GM21447 (cell line): ENCODE measurements around the gene TSR2.

Source experiments
- ATAC-seq: cut with Tn5 transposase; IDR thresholded peaks from one replicate; pipeline ENCODE4 v1.9.1; 2021; ENCODE audit not compliant: unreplicated experiment

The TSR2 gene

GRCh38 chrX:54439960-54440871 lies at the start of gene TSR2:
TSR2 (plus strand) TSS chrX:54440404; CDS start chrX:54440422, 18 bp downstream.
- ATAC-seq = peak; percentile 99

GRCh38 chrX:54397113-54397512 lies 43.1 kb upstream of the TSR2 start:
- no peak for ATAC-seq

GRCh38 chrX:54407266-54407665 lies 32.9 kb upstream of the TSR2 start:
- ATAC-seq = no peak

- no peak for ATAC-seq
These were observed 28.5 kb upstream of the TSR2 start for GRCh38 chrX:54411732-54412131.

GRCh38 chrX:54413753-54414152 lies 26.5 kb upstream of the TSR2 start:
- ATAC-seq = no peak

GRCh38 chrX:54415534-54416350 lies 24.5 kb upstream of the TSR2 start:
- no peak for ATAC-seq

GRCh38 chrX:54416965-54417364 lies 23.2 kb upstream of the TSR2 start:
- ATAC-seq = no peak

GRCh38 chrX:54419559-54420302 lies 20.5 kb upstream of the TSR2 start:
- ATAC-seq = no peak

- ATAC-seq = no peak
These were observed 18.0 kb upstream of the TSR2 start for GRCh38 chrX:54422168-54422567.

- ATAC-seq = no peak
These were observed 16.9 kb upstream of the TSR2 start for GRCh38 chrX:54423161-54423888.

- no peak for ATAC-seq
These were observed 12.3 kb upstream of the TSR2 start for GRCh38 chrX:54427837-54428424.

GRCh38 chrX:54430519-54430918 lies 9.7 kb upstream of the TSR2 start:
- no peak for ATAC-seq

- no peak for ATAC-seq
These were observed 5.1 kb upstream of the TSR2 start for GRCh38 chrX:54435121-54435520.

- ATAC-seq = no peak
These were observed 2.6 kb downstream of the TSR2 start for GRCh38 chrX:54442790-54443189.

- ATAC-seq = no peak
These were observed 4.5 kb downstream of the TSR2 start for GRCh38 chrX:54444752-54445151.

- no peak for ATAC-seq
These were observed 5.9 kb downstream of the TSR2 start for GRCh38 chrX:54446084-54446483.

- ATAC-seq = no peak
These were observed 7.3 kb downstream of the TSR2 start for GRCh38 chrX:54447461-54447860.

- no peak for ATAC-seq
These were observed 9.7 kb downstream of the TSR2 start for GRCh38 chrX:54449929-54450328.

- no peak for ATAC-seq
These were observed 12.7 kb downstream of the TSR2 start for GRCh38 chrX:54452920-54453319.

- no peak for ATAC-seq
These were observed 30.0 kb downstream of the TSR2 start for GRCh38 chrX:54470054-54470760.
